Bone marrow (tissue), 2 donors: ENCODE data around the gene ARHGAP26.

Experiments used
- DNase-seq, 2 donors: peaks; one replicate each; lab custom pipeline; 2025; lab: John Stamatoyannopoulos, UW

Gene ARHGAP26

DNA sequence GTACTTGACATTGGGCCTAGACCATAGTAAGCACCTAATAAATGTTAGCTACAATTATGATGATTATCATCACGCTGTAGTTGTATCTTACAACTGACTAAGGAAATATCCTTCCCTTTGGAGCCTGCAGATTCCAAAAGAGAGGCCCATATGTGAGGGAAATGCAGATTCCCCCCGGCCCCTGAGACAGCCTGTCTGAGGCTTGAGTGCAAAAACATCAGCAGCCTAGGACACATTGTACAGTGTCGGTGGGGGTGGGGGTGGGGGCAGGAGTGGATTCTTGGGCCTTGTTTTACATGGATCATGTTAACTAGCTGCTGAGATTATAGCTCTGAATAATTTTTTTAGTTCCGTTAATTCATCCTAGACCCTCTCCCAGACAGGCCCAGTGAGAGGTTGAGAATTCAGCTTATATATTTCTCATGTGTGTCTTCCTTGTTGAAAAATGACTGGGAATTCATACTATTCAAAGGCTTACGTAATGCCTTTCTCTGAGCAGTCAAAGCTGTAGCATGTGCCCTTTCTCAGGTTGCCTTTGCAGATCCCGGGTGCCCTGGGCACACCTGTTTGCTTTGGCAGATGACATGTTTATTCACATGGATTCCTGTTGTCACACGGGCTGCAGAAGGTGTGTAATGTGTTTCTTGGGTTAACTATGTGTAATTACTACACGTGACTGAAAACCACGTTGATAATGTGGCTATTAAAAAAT is 370.5 kb downstream of the ARHGAP26 start:
- DNase-seq = no peak

DNA sequence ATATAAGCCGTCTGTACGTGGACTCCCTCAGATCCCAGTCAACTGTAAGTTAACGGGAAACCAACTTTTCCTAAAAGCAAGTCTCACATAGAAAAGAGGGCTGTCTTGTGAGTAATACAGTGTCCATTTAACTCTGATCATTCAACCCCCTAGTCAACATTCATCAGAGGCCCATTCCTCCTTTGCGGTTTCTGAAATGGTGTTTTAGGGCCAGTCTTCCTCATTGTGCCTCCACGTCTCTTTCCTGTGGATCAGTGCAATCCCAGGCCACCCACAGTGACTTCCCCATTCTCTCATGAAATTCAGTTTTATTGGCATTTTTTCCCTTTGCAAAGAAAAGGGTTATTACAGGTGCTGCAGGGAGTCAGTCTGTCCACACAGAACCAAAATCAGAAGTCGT is 371.5 kb downstream of the ARHGAP26 start:
- no peak for DNase-seq

DNA sequence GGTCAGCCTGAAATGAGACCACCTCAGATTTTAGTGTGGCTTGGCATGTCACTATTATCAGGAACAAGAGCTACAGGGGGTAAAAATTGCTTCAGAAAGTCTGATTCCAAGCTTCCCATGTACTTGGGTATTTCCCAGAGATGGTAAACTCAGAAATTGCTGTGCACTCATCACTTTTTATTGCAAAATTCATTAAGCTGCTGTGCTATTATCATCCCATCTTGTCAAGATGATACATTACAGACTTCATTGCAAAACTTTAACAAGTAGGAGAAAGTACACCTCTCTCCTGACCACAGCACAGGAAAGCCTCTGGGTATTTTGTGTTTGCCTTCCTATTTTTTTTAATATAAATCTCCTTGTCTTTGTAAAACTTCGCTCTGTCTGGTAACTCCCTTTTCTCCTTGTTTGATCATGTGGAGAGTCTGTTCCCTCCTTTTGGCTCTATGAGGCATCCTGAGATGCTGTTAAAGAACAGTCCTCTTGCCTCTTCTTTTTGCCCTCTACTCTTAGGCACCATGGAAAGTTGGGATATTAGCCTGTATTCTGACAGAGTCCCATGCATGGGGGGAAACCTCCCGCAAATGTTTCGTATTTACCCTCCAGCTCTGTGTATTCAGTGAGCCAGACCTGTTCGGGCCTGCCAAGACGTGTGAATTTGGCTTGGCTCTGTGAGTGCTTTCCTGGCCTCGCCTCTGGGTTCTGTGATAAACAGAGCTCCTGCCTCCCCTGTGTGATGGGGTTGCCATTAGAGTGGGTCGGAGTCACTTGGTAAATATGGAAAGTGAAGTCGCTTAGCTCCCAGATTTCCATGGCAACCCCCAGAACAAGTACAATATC is 372.6 kb downstream of the ARHGAP26 start:
- no peak for DNase-seq

DNA sequence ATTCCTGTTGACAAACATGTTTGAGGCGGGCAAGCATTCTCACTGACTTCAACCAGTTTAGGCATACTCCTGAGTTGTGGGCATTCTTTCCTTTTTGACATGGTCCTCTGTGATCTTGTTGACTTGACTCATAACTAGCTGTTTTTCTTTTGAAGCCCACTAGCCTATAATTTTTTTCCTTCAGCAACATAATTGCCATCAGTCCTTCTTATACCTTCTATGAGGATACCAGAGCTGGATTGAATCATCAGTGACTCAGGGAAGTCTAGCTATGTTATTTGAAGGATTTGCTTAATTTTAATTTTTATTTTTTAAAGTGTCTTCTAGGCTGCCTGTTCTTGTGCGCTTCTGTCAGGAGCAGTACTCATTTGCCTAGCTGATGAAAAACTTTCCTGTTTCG is 373.8 kb downstream of the ARHGAP26 start:
- no peak for DNase-seq

DNA sequence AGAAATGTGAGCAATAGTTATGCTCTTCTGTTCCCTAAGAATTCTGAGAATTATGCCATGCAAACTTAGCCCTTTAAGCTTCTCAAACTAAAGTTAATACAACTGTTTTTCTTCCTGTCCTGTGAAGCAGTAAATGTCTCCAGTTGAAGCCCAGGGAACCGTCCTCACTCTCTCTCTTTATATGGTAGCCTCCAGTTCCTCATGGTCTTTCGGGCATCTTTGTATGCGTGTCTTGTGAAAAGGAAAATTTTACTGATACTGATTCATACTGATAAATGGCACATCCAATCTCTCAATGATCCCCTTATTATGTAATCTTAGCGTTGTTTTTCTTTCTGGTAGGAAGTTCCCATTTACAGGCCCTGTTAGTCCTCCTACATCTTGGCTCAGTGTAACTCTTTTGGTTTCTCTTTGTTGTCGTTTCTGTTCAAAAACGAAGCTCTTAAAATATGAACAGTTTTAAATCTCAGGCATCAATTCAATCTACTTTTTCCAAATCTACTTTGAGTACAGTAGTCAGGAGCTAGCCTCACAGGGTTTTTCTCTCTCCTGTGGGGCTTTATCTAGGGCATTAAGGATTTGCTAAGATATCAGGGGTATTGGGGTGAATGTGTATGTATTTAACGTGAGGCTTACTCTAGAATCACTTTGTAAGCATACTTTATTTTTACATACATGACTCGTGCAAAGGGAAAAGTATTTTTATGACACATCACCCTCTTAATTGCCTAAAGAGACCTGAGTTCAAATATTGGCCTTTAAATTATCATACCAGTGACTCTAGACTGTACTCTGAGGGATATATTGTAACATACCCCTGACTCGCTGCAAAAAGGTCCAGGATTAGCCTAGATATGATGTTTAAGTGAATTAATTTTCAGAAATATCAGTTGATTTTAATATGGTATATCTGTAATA is 375.3 kb downstream of the ARHGAP26 start:
- DNase-seq = peak in 1 of 2 donors; percentile 48

DNA sequence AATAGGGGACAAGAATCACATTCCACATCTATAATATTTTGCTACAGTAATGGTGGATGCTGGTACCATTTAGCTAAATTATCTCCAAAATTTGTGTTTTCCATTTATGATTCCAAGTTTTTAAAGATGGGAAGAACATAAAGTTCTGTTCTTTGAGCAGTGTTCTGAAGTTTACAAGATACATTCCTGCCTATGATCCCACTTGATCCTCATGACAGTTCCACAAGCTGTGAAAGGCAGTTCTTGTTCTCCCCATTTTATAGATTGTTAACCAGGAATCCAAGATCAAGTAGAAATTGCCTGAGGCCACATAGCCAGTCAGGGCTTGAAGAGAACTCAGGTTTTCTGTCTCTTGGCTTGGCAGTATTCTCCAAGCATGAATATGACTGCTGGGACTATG is 376.0 kb downstream of the ARHGAP26 start:
- DNase-seq = no peak

DNA sequence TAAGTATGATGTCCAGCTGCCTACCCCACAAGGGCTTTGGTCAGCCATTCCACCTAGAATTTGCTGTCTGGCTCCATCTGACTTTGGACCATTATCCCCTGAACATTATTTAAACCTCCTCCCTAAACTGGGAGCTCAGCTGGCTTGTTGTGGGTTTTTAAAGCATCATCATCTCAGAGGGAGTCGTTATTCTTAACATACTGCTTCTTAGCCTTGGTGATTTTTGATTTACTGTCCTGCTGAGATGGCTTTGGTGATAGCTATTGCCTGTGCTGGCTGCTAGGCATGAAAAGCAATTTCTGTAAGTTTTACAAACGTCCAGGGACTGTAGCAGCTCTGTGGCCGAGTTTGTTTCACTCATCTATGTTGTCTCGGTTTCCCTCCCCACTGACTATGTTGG is 377.2 kb downstream of the ARHGAP26 start:
- no peak for DNase-seq

DNA sequence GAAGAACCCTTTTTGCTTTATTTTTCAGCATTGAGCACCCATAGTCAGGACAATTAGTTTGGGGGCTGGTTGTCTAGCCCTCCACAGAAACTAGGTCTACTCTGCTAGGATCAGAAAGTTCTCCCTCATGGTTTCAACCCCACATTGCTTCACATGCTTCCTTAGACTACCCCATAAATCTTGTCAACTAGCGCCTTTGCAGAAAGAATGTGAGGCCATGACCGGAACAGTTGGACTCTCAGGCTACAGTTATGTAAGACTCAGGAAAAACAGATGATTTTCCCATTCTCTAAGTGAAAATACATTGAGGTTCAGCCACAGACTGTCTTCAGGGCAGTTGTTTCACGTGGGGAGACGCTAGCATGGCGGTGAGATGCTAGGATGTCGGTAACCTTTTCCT is 377.7 kb downstream of the ARHGAP26 start:
- no peak for DNase-seq

DNA sequence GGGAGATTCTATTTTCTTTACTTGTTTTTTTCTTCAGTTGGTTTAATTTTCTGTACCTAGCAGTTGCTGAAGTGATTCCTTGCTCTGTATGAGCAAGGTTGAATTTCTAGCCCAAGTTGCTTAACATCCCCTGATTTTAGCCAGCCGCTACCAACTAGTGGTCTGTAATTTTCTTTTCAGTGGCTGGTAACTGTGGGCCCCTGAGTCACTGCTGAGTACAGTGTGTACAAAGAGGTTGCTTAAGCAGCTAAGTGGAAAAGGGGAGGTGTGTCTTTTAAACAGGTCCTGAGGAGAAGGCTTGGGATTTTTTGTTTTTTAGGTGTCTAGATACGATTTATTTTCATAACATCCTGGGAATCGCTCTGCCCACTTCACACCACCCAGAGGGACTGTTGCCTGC is 378.6 kb downstream of the ARHGAP26 start:
- no peak for DNase-seq

DNA sequence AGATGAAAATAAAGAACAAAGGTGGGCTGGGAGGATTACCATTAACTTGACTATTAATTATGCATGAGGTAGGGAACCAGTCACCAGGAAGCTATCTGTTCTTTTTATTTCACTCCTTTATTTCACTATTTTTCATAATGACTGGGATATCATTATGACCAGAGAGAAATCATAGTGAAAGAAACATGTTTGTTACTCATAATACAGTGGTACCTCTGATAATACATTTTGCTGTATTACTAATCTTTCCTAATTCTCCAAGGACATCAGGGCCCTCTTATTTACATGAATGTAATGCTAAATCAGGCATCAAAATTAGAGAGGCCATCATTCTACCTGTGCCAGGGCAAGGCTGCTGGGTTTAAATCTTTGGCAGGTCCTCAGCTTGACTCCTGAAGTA is 379.6 kb downstream of the ARHGAP26 start:
- no peak for DNase-seq

DNA sequence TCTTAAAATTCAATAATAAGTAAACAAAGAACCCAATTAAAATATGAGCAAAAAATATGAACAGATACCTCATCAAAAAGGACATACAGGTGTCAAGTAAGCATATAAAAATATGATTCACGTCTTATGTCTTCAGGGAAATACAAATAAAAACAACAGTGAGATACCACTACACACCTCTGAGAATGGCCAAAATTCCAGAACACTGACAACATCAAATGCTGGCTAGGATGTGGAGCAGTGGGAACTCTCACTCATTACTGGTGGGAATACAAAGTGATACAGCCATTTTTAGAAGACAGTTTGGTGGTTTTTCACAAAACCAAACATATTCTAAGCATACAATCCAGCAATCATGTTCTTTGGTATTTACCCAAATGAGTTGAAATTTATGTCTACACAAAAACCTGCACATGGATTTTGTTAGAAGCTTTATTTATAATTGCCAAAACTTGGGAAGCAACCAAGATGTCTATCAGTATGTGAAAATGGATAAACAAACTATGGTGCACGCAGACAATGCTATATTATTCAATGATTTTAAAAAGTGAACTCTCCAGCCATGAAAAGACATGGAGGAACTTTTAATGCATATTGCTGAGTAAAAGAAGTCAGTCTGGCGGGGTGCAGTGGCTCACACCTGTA is 381.0 kb downstream of the ARHGAP26 start:
- no peak for DNase-seq

DNA sequence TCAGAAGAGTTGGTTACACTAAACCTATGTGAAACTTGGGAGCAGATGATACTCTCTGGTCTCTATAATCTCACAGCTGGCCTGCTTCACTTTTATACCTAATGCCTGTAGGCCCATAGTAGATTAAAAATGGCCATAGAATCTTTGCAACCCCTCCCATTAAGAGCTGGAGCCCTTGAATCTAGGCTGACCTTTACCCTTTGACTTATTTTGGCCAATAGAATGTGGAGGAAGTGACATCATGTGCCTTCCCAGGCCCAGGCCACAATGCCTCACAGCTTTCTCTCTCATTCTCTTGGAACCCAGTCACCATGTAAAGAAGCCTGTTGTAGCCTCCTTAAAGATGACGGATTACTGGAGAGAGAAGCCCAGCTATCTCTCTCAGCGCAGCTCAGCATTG is 382.3 kb downstream of the ARHGAP26 start:
- DNase-seq = no peak

DNA sequence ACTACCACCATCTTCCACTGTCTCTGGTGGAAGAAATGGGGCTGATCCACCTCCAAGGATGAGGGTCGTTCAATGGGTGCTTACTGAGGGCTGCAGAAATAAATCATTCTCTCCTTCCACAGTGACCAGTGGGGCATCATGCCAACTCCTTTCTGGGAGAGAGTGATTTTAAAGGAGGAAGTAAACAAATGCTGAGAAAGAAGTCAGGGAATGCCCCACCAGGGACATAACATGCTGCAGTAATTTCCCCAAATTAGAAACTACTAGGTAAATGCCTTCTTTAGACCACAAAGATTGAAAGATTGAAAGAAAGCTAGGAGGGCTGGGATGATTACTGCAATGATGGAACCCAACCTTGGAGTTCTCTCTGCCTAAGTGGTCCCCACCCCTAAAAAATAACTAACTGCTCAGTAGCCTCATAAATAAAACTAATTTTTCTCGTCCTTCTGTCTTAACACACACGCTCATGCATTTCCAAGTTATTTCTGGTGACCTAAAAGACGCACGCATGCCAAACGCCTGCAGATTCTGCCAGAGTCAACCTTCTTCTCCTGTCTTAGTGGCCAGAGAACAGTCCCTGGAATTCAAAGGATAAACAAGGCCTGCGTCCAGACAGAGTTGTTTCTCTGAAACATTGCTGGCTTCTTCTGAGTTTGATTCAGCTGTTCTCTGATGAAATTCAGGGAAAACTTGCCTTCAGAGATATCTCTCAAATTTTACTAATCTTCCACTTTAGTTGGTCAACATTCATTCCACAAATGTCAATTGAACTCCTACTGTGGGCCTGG is 383.3 kb downstream of the ARHGAP26 start:
- DNase-seq = no peak

DNA sequence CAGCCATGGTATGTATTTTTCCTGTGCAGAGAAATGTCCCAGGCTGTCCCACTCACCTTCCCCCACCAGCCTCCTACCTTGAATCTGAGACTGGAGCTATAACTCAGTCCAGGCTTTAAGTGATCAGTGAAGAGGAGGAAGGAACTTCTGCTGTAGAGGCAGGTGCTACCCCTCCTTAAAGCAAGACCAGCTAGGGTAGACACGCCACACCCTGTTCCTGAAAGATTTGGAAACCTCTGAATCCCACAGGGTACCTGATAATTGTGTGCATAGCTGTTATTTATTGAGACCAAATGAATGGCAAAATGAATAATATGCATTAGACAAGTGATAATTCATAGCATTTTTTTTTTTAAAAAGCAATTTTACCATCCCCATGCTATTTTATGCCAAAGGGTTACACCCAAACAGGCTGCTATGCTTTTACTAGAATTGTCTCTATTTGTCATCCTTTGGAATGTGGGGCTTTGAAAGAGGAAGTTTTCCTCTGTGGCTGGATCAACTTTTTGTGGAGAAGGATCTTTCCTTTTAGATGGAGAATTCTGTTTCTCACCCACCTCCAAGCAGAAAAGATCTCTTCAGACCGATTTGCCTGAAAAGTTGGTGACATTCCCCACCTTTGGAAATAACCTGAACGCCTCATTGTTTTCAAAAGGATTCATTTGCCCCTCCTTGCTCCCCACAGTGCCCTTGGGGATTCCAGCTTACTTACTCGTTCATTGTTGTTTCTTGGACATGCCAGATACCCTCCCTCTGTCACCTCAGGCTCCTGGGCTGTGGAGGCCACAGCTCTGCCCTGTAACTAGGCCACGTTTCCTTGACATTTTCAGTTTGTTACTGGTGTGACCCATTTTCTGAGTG is 384.6 kb downstream of the ARHGAP26 start:
- DNase-seq = no peak

DNA sequence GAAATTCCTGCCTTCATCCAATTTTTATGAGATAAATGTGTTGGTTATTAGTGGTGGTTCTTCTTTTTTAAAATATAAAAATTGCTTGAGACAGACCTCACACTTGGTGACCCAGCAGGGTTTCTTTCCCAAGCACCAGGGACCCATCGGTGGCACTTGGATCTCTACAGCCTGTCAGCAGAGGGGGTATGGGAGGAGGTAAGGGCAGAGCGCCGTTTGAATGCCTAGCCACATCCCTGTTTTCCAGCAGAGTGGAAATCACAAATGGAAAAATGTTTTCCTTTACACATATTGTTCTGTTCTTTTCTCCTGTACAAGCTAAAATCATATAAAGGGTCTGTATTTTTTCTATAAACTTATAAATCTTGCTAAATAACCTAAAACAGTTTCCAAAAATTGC is 385.3 kb downstream of the ARHGAP26 start:
- no peak for DNase-seq

DNA sequence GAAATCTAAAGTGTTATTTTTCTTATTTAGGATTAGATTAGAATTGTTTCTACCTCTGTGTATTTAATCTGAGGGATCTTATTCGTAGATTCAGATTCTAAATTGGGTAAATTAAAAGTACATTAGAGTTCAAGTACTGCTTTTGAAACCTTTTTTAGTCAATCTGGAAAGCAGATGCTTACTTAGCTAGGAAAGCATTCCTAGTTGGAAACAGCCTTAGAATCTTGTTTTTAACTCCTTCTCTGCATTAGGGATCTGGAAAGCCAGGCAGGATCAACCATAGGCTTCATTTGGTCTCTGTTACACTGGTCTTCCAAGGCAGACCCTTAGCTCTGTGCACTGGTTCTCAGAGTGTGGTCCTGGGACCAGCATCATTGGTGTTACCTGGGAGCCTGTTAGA is 385.9 kb downstream of the ARHGAP26 start:
- DNase-seq = no peak

DNA sequence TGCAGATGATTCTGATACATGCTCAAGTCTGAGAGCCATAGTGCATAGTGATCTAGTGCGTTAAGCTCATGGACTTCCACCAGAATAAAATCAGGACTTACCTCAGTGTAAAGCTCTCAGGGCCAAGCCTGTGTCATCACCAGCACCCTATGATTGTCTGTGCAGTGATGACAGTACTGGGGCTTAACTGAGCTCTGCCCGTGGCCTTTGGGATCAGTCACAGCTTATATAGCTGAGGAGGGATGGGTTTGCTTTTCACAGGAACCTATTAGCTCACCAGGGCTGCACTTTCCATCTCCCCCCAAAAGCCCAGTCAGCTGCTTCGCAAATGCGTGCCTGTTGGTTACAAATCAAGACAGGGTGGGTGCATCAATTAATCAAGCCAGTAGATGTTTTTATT is 386.4 kb downstream of the ARHGAP26 start:
- no peak for DNase-seq

DNA sequence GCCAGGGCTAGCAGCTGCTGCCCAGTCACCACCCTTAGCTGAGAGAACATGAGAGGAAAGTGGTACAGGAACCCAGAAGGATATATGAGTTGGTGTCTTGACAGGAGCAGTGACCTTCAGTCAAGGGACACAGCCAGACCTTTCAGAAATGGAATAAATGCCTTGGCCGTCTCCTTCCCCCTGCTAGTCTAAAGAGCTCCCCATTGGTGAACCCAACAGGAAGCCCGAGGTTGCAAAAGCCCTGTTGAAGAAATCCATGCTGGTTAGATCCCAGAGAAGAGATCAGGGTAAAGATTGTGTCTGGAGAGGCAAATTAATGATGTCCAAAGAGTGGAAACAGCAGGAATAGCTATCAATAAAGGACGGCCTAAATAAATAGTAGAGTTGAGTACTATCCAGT is 388.9 kb downstream of the ARHGAP26 start:
- DNase-seq = no peak

DNA sequence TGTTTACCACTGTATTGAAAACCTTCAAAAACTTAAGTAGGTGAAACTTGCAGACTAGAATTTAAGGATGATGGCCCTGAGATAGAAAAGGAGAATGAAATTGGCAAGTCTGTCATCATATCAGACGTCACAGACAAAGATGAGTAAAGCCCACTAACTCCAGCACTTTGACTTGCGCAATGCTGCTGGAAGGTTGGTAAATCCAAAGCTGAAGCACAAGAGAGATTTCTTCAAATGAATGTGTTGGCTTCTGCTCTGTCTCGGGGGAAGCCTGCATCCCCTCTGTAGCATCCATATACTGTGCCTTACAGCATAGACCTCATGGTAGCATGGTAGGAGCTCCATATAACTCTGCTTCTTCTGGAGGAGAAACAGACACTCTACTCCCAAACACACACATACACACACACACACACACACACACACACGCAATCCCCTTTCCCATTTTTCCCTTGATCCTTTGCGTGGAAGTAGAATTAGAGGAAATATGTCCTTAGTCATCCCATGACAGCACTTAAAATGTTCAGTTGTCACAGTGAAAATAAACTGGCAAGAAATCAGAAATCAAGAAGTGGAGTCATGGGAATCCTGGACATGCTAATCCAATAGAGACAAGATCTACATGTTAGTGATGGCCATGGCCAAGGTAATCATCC is 391.8 kb downstream of the ARHGAP26 start:
- DNase-seq = peak in 1 of 2 donors; percentile 18

DNA sequence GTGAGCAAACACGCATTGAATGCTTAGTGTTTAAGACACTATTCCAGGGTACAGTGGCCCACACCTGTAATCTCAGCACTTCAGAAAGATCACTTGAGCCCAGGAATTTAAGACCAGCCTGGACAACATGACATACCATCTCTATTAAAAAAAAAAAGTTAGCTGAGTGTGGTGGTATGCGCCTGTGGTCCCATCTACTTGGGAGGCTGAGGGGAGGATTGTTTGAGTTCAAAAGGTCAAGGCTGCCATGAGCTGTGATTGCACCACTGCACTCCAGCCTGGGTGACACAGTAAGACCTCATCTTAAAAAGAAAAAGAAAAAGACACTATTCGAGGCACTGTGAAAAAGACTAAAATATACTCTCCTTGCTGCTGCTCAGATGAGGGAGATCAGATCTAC is 392.6 kb downstream of the ARHGAP26 start:
- no peak for DNase-seq
